ENCODE measurements around the gene ARHGAP31.

ARHGAP31 gene

DNA sequence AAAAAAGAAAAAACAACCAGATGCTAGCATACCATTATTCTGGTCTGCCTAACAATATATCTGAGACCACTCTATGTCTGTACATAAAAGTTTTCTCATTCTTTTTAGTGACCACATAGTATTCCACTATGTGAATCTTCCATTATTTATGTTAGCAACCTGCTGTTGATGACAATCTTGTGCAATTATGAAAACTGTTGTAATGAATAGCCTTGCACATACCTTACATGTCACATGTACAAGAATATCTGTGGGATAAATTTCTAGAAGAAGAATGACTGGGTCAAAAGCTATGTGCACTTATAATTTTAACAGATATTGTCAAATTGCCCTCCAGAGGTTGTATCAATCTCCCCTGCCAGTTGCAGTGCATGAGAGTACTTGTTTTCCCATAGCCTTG, 62.5 kb downstream of the ARHGAP31 start:
- no peak for DNase-seq (ENCODE audit: low read depth)
- no peak for TF ChIP-seq MYC (IDR thresholded peaks at IDR 0.05; ENCODE audit: low read depth, low read length)
- no peak for TF ChIP-seq CTCF (IDR thresholded peaks at IDR 0.05; ENCODE audit: low read depth, low read length)
- no peak overlapping the region for H3K4me3 ChIP-seq (ENCODE audit: low read depth, low read length)

DNA sequence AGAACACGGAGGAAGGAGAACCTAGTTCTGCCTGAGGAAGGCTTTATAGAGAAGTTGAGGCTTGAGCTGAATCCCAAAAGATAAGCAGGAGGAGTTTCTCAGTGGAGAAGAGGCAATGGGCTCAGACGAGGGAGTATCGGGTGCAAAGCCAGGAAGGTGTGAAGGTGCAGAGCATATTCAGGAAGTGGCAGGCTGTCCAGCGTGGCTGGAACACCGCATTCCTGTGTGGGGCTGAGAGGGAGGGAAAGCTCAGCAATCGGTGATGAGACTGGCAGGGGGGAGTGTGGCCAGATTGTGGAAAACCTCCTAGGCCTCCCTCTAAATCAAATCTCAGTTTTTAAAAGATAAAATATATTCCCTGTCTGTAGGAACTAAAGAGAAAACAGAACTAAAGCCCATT, 63.0 kb downstream of the ARHGAP31 start:
- DNase-seq (ENCODE audit: low read depth): no peak
- no peak overlapping the region for H3K4me3 ChIP-seq (ENCODE audit: low read depth, low read length)
- TF ChIP-seq CTCF (IDR thresholded peaks at IDR 0.05; ENCODE audit: low read depth, low read length): no peak
- no peak for TF ChIP-seq MAX (IDR thresholded peaks at IDR 0.05; ENCODE audit: low read depth, low read length)
- no peak for TF ChIP-seq MYC (IDR thresholded peaks at IDR 0.05; ENCODE audit: low read depth, low read length)
- TF ChIP-seq POLR2A (IDR thresholded peaks at IDR 0.05; ENCODE audit: extremely low read depth, insufficient read length): no peak

DNA sequence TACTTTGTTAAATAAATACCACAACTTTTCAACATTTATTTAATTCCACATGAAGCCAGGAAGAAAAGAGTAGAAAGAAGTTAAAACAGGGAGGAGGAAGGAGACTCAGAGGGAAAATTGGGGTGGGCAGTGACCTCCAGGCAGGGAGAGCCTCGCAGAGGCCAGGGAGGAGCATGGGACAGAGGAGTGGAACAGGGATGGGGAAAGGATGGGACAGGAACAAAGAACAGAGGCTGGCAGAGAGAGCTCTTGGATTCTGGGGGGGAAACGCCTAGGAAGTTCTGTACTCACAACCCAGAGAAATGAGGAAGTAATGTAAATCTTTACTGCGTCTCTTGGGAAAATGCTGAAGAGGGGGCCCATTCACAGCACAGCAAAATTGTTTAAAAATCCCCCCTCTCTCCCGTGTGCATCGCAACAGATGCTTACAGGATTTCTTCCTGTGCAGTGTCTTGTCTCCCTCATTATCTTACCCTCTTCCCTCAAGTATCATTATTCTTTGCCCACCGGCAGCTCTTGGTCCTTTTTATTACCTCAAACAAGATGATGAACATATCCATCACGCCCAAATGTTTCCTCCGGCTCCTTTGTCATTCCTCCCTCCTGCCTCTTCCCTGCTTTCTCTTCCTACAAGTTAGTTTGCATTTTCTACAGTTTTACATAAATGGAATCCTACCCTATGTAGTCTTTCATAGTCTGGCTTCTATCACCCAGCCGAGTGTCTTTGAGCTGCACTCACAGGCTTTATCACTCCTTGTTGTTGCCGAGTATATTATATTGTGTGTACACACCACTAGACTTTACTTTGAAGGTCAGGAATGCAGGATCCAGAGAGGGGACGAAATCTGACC, 65.5 kb downstream of the ARHGAP31 start:
- DNase-seq (ENCODE audit: low read depth): peak; percentile 47
- TF ChIP-seq POLR2A (IDR thresholded peaks at IDR 0.05; ENCODE audit: extremely low read depth, insufficient read length) (no peak), MAX (IDR thresholded peaks at IDR 0.05; ENCODE audit: low read depth, low read length) (no peak), CTCF (IDR thresholded peaks at IDR 0.05; ENCODE audit: low read depth, low read length) (no peak), MYC (IDR thresholded peaks at IDR 0.05; ENCODE audit: low read depth, low read length) (no peak)
- no peak overlapping the region for H3K4me3 ChIP-seq (ENCODE audit: low read depth, low read length)

DNA sequence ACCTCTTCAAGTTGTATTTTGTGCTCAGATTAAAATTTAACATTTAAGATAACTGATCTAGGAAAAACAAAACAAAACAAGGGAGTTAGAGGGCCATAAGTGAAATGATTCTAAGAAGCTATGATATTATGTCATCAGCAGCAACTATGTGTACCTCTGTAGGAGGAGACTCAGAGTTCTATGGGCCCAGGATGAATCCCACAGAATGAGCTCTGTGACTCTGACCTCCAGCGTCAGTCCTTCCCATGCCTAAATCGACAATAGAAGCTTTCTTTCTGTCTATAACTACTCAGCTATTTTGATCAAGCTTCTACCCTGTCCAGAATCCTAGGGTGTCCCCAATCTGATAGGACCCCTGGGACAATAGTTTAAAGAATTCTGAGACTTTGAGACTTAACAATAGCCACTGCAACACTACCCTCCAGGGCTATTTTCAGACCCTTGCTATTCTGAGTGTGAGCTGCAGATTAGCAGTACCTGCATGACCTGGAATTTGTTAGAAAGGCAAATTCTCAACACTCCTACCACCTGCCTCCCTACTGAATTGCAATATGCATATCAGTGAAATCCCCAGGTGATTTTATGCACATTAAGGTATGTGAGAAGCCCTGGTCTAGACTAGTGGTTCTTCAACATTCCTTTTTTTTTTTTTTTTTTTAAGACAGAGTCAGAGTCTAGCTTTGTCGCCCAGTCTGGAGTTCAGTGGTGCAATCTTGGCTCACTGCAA, 66.7 kb downstream of the ARHGAP31 start:
- no peak for TF ChIP-seq CTCF (IDR thresholded peaks at IDR 0.05; ENCODE audit: low read depth, low read length)
- no peak for TF ChIP-seq MYC (IDR thresholded peaks at IDR 0.05; ENCODE audit: low read depth, low read length)
- TF ChIP-seq POLR2A (IDR thresholded peaks at IDR 0.05; ENCODE audit: extremely low read depth, insufficient read length): no peak
- TF ChIP-seq MAX (IDR thresholded peaks at IDR 0.05; ENCODE audit: low read depth, low read length): no peak
- DNase-seq (ENCODE audit: low read depth): no peak
- no peak overlapping the region for H3K4me3 ChIP-seq (ENCODE audit: low read depth, low read length)

GRCh38 chr3:119362010-119362409, 67.8 kb downstream of the ARHGAP31 start:
- no peak overlapping the region for H3K4me3 ChIP-seq (ENCODE audit: low read depth, low read length)
- no peak for DNase-seq (ENCODE audit: low read depth)
- TF ChIP-seq MAX (IDR thresholded peaks at IDR 0.05; ENCODE audit: low read depth, low read length) (no peak), CTCF (IDR thresholded peaks at IDR 0.05; ENCODE audit: low read depth, low read length) (no peak), POLR2A (IDR thresholded peaks at IDR 0.05; ENCODE audit: extremely low read depth, insufficient read length) (no peak), MYC (IDR thresholded peaks at IDR 0.05; ENCODE audit: low read depth, low read length) (no peak)
